ENCODE measurements around the gene CSHL1. TPM values are rescaled to one million over a fixed set of nuclear protein-coding genes. Genes with fewer than 3 reads are reported as not detected.
"Not testable (repeated sequence)": the region's sequence is repeated elsewhere in the genome, so short reads cannot be mapped to it uniquely, and the experiment has no call there.

CSHL1 gene
- total RNA-seq, 1 experiment from 2014 or later, result not detected

- H3K27me3 ChIP-seq (ENCODE audit: control insufficient read depth, insufficient read depth, low read length), result no peaks in the 10 kb centered on the region
- H3K36me3 ChIP-seq (replicated peaks; ENCODE audit: control insufficient read depth, insufficient read depth, low read length), result no peaks in the 10 kb centered on the region
- H3K4me3 ChIP-seq (ENCODE audit: insufficient read depth, low read depth, low read length), result peak overlapping the region; percentile 24; the same call in 1 of the 2 replicates
- peak; percentile 82 for DNase-seq
Measured at GRCh38 chr17:63918305-63918704, 7.2 kb upstream of the CSHL1 start.

GRCh38 chr17:63917646-63918045 is 6.6 kb upstream of the CSHL1 start:
- Histone ChIP-seq H3K4me3 (ENCODE audit: insufficient read depth, low read depth, low read length) (peak overlapping the region; percentile 24; the same call in 1 of the 2 replicates), H3K27me3 (ENCODE audit: control insufficient read depth, insufficient read depth, low read length) (no peaks in the 10 kb centered on the region), H3K36me3 (replicated peaks; ENCODE audit: control insufficient read depth, insufficient read depth, low read length) (no peaks in the 10 kb centered on the region)
- peak; percentile 50 for DNase-seq

- not testable (repeated sequence) for H3K4me3 ChIP-seq (ENCODE audit: insufficient read depth, low read depth, low read length); H3K36me3 ChIP-seq (replicated peaks; ENCODE audit: control insufficient read depth, insufficient read depth, low read length); H3K27me3 ChIP-seq (ENCODE audit: control insufficient read depth, insufficient read depth, low read length)
- peak; percentile 1 for DNase-seq
Measured at GRCh38 chr17:63917206-63917605, 6.1 kb upstream of the CSHL1 start.

- Histone ChIP-seq H3K36me3 (replicated peaks; ENCODE audit: control insufficient read depth, insufficient read depth, low read length) (no peaks in the 10 kb centered on the region), H3K4me3 (ENCODE audit: insufficient read depth, low read depth, low read length) (no peak overlapping the region), H3K27me3 (ENCODE audit: control insufficient read depth, insufficient read depth, low read length) (no peaks in the 10 kb centered on the region)
- no peak for DNase-seq
Measured at GRCh38 chr17:63916566-63917185, 5.6 kb upstream of the CSHL1 start.

GRCh38 chr17:63915753-63916152 is 4.7 kb upstream of the CSHL1 start:
- not testable (repeated sequence) for H3K27me3 ChIP-seq (ENCODE audit: control insufficient read depth, insufficient read depth, low read length); H3K4me3 ChIP-seq (ENCODE audit: insufficient read depth, low read depth, low read length); DNase-seq; H3K36me3 ChIP-seq (replicated peaks; ENCODE audit: control insufficient read depth, insufficient read depth, low read length)

- Histone ChIP-seq H3K4me3 (ENCODE audit: insufficient read depth, low read depth, low read length) (no peak overlapping the region), H3K27me3 (ENCODE audit: control insufficient read depth, insufficient read depth, low read length) (peaks cover 2% of the 10 kb centered on the region; the same call in 1 of the 2 replicates), H3K36me3 (replicated peaks; ENCODE audit: control insufficient read depth, insufficient read depth, low read length) (no peaks in the 10 kb centered on the region)
- DNase-seq, result no peak
Measured at GRCh38 chr17:63914471-63914870, 3.4 kb upstream of the CSHL1 start.

- Histone ChIP-seq H3K36me3 (replicated peaks; ENCODE audit: control insufficient read depth, insufficient read depth, low read length) (no peaks in the 10 kb centered on the region), H3K4me3 (ENCODE audit: insufficient read depth, low read depth, low read length) (no peak overlapping the region), H3K27me3 (ENCODE audit: control insufficient read depth, insufficient read depth, low read length) (peaks cover 4% of the 10 kb centered on the region; the same call in 1 of the 2 replicates)
- peak; percentile 89 for DNase-seq
Measured at GRCh38 chr17:63911657-63912100, 621 bp upstream of the CSHL1 start.

- no peak for DNase-seq
- Histone ChIP-seq H3K4me3 (ENCODE audit: insufficient read depth, low read depth, low read length) (no peak overlapping the region), H3K27me3 (ENCODE audit: control insufficient read depth, insufficient read depth, low read length) (peaks cover 4% of the 10 kb centered on the region; the same call in 1 of the 2 replicates), H3K36me3 (replicated peaks; ENCODE audit: control insufficient read depth, insufficient read depth, low read length) (no peaks in the 10 kb centered on the region)
Measured at GRCh38 chr17:63910096-63910495, 962 bp downstream of the CSHL1 start.

GRCh38 chr17:63909586-63909985 is 1.5 kb downstream of the CSHL1 start:
- H3K27me3 ChIP-seq (ENCODE audit: control insufficient read depth, insufficient read depth, low read length); H3K4me3 ChIP-seq (ENCODE audit: insufficient read depth, low read depth, low read length); H3K36me3 ChIP-seq (replicated peaks; ENCODE audit: control insufficient read depth, insufficient read depth, low read length); DNase-seq: not testable (repeated sequence)

- peak; percentile 41 for DNase-seq
- H3K36me3 ChIP-seq (replicated peaks; ENCODE audit: control insufficient read depth, insufficient read depth, low read length); H3K27me3 ChIP-seq (ENCODE audit: control insufficient read depth, insufficient read depth, low read length); H3K4me3 ChIP-seq (ENCODE audit: insufficient read depth, low read depth, low read length): not testable (repeated sequence)
Measured at GRCh38 chr17:63907161-63907778, 3.8 kb downstream of the CSHL1 start.

GRCh38 chr17:63904796-63905195 is 6.3 kb downstream of the CSHL1 start:
- not testable (repeated sequence) for H3K27me3 ChIP-seq (ENCODE audit: control insufficient read depth, insufficient read depth, low read length); H3K36me3 ChIP-seq (replicated peaks; ENCODE audit: control insufficient read depth, insufficient read depth, low read length); H3K4me3 ChIP-seq (ENCODE audit: insufficient read depth, low read depth, low read length); DNase-seq

- DNase-seq, result not testable (repeated sequence)
Measured at GRCh38 chr17:63903787-63904201, 7.3 kb downstream of the CSHL1 start.

GRCh38 chr17:63901971-63902370 is 9.1 kb downstream of the CSHL1 start:
- H3K27me3 ChIP-seq (ENCODE audit: control insufficient read depth, insufficient read depth, low read length); H3K4me3 ChIP-seq (ENCODE audit: insufficient read depth, low read depth, low read length); H3K36me3 ChIP-seq (replicated peaks; ENCODE audit: control insufficient read depth, insufficient read depth, low read length); DNase-seq: not testable (repeated sequence)

More at GRCh38 chr17:63903787-63904201, 7.3 kb downstream of the CSHL1 start:
- H3K27me3 ChIP-seq (ENCODE audit: control insufficient read depth, insufficient read depth, low read length); H3K36me3 ChIP-seq (replicated peaks; ENCODE audit: control insufficient read depth, insufficient read depth, low read length); H3K4me3 ChIP-seq (ENCODE audit: insufficient read depth, low read depth, low read length): not testable (repeated sequence)

GRCh38 chr17:63898899-63899798 is 11.9 kb downstream of the CSHL1 start:
- not testable (repeated sequence) for H3K4me3 ChIP-seq (ENCODE audit: insufficient read depth, low read depth, low read length); DNase-seq; H3K27me3 ChIP-seq (ENCODE audit: control insufficient read depth, insufficient read depth, low read length); H3K36me3 ChIP-seq (replicated peaks; ENCODE audit: control insufficient read depth, insufficient read depth, low read length)

Measured in H7 (cell line).